Fibroblast of skin of right biceps (primary cell): ENCODE results near the gene HSD17B4.
"Not testable (repeated sequence)": the region's sequence is repeated elsewhere in the genome, so short reads cannot be mapped to it uniquely, and the experiment has no call there.

Experiments used
- DNase-seq: peaks from one replicate; pipeline ENCODE4 v3.0.0-alpha.2; 2013

HSD17B4 gene

DNA sequence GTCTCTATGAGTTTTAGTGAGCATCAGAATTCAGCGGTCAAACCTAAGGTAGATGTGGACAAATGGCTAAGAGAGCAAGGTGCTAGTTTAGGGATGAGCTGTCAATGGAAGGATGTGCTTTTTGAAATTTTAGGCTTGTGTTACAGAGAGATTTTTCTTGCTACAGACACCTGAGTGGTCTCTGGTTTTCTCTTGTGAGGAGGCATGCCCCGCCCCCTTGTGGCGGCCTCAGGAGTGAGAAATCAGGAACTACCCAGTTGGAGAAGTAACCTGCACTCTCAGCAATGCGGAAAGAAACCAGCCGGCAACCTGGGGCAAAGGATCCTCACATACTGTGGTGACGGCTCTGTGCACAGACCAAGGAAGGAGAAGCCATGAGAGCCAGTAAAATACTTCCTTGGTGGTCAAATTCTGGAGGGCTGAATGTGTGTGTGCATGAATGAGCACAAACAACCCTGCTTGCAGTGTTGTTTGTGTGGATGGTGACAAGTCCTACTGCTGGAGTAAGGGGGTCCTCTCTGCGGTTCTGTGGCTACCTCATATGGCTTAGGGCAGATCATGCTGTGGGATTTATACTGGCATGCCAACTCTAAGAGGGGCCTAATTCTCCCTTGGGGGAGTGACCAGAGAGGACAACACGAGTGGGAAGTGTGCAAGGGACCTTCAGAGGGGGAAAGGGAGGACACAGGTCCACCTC is 16.7 kb upstream of the HSD17B4 start:
- DNase-seq: peak; percentile 30

DNA sequence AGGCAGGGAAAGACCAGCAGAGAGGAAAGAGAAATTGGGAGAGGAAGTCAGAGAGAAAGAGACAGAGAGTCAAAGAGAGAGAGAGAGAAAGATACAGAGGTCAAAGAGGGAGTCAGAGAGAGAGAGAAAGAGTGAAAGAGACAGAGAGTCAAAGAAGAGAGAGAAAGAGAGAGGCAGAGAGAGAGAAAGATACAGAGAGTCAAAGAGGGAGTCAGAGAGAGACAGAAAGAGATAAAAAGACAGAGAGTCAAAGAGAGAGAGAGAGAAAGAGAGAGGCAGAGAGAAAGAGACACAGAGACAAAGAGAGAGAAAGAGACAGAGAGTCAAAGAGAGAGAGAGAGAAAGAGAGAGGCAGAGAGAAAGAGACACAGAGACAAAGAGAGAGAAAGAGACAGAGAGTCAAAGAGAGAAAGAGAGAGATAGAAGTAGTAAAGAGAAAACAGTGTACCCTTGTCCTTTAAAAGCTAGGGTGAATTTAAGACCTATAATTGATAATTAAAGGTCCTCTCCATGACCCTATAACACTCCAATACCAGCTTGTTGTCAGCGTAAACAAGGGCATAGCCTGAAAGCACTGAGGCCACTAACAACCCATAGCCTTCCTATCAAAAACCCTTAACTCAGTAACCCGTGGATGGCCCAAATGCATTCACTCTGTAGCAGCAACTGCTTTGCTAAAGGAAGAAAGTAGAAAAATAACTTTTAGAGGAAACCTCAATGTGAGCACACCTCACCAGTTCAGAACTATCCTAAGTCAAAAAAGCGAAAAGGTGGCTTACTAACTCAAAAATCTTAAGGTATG is 14.3 kb upstream of the HSD17B4 start:
- DNase-seq: not testable (repeated sequence)

DNA sequence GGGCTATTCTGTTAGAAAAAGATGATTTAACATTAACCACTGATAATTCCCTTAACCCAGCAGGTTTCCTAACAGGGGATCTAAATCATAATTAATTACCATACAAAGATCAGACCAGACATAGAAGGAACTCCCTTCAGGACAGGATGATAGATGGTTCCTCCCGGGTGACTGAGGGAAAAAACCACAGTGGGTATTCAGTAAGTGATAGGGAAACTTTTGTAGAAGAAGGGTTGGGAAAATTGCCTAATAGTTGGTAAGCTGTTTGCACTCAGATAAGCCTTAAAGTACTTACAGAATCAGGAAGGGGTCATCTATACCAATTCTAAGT is 13.7 kb upstream of the HSD17B4 start:
- not testable (repeated sequence) for DNase-seq

DNA sequence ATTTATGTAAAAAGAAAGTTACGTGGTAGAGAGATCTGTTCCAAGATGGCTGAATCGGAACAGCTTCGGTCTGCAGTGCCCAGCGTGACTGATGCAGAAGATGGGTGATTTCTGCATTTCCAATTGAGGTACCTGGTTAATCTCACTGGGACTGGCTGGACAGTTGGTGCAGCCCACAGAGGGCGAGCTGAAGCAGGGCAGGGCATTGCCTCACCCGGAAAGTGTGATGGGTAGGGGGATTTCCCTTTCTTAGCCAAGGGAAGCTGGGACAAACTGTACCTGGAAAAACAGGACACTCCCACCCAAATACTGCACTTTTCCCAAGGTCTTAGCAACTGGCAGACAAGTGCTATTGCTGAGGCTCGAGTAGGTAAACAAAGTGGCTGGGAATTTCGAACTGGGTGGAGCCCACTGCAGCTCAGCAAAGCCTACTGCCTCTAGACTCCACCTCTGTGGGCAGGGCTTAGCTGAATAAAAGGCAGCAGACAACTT is 13.1 kb upstream of the HSD17B4 start:
- no peak for DNase-seq

DNA sequence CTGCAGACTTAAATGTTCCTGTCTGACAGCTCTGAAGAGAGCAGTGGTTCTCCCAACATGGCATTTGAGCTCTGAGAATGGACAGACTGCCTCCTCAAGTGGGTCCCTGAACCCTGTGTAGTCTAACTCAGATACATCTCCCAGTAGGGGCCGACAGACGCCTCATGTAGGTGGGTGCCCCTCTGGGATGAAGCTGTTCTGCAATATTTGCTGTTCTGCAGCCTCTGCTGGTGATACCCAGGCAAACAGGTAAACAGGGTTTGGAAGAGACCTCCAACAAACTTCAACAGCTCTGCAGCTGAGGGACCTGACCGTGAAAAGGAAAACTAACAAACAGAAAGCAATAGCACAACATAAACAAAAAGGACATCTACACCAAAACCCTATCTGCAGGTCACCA is 12.7 kb upstream of the HSD17B4 start:
- DNase-seq: not testable (repeated sequence)

DNA sequence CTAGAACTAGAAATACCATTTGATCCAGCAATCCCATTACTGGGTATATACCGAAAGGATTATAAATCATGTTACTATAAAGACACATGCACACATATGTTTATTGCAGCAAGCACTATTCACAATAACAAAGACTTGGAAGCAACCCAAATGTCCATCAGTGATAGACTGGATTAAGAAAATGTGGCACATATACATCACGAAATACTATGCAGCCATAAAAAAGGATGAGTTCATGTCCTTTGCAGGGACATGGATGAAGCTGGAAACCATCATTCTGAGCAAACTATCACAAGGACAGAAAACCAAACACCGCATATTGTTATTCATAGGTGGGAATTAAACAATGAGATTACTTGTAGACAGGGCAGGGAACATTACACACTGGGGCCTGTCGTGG is 7.7 kb upstream of the HSD17B4 start:
- not testable (repeated sequence) for DNase-seq

DNA sequence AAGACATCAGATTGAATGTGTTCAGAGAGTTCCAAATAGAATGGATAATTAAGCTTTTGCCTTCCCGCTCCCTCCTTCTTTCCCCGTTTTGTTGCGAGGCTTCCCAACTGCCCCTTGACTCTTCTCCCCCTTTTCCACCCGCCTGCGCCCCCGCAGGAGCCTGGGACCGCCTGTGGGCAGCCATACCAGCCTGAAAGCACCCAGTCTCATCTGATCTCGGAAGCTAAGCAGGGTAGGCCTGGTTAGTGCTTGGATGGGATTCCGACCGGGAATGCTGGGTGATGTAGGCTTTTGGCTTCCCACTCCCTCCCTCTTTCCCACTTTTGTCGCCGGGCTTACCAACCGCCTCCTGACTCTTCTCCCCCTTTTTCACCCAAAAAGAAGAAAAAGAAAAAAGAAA is 6.8 kb upstream of the HSD17B4 start:
- DNase-seq: no peak

DNA sequence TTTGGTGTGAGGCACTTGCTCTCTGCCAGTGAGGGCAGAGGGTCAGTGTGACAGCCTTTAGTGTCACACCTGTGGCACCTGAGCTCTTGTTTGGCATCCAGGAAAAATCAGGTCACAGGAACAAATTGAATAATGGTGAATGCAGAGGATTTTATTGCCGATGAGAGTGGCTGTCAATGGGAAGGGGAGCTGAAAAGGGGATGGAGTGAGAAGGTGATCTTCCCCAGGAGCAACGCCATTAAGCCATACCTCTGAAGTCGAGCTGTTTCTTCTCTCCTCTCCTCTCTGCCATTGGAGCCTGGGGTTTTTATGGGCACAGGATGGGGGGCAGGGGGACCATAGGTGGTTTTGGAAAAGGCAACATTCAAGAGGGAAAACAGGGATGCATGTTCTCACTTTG is 2.4 kb upstream of the HSD17B4 start:
- DNase-seq: no peak

DNA sequence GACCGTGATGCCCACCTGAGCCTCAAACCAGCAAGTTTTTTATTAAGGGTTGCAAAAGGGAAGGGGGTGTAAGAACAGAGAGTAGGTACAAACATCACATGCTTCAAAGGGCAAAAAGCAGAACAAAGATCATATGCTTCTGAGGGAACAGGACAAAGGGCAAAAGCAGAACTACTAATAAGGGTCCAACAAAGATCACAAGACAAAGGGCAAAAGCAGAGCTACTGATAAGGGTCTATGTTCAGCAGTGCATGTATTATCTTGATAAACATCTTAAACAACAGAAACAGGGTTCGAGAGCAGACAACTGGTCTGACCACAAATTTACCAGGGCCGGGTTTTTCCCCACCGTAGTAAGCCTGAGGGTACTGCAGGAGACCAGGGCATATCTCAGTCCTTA is 1.7 kb upstream of the HSD17B4 start:
- DNase-seq: not testable (repeated sequence)

DNA sequence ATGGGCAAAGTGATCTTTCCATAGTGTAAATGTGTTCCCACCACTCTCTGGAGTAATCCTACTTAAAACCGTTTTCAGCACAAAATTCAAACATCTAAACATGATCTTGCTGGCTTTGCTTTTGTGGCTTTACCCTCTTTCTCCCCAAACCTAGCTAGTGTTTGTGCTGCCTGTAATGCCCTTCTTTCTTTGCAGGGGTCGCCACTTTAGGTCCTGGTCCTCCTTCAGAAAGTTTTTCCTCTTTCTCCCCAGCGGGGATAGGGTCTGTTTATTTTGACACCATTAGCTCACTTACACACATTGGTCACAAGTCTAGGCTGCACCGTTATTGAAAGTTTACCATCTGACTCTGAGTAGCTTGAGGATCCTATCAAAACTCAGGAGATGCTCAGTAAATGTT is 736 bp upstream of the HSD17B4 start:
- no peak for DNase-seq

DNA sequence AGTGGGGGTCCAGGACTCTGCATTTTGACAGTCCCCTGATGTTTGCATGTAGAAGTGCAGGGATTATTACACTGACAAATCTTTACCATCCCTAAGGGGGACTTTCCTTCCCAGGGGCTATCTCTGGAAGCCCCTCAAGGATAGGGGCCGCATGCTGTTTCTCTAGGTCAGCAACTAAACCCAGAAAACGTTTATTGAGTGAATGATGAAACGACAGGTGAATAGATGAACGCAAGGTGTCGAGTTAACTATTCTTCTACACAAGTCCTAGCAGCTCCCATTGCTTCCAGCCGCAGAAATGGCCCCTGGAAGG is 281 bp upstream of the HSD17B4 start:
- DNase-seq: no peak

DNA sequence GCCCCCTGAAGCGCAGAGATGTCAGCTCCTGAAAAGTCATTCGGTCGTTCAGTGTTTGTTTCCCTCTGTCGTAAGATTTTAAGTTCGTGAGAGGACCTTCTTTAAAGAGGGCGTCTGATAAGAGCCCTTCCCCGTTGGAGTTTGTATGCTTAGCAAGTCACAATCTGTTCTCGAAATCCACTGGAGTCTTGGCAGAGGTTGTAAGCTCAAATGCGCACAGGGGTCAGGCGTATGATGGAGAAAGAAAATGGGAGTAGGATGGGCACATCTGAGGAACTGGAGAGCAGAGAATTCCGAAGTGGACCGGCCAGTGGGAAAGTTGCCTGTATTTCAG is 710 bp downstream of the HSD17B4 start:
- no peak for DNase-seq

DNA sequence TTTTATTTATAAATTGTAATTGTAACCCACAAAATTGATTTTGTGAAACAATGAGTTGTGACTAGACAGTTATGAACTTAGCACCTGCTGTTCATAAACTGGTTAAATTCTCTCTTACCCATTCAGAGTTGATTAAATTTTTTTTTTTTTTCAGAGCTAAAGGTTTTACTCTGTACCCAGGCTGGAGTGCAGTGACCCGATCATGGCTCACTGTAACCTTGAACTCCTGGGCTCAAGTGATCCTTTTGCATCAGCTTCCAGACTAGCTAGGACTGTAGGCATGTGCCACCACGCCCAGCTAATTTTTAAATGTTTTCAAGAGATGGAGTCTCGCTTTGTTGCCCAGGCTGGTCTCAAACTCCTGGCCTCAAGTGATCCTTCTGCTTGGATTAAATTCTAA is 1.9 kb downstream of the HSD17B4 start:
- no peak for DNase-seq

DNA sequence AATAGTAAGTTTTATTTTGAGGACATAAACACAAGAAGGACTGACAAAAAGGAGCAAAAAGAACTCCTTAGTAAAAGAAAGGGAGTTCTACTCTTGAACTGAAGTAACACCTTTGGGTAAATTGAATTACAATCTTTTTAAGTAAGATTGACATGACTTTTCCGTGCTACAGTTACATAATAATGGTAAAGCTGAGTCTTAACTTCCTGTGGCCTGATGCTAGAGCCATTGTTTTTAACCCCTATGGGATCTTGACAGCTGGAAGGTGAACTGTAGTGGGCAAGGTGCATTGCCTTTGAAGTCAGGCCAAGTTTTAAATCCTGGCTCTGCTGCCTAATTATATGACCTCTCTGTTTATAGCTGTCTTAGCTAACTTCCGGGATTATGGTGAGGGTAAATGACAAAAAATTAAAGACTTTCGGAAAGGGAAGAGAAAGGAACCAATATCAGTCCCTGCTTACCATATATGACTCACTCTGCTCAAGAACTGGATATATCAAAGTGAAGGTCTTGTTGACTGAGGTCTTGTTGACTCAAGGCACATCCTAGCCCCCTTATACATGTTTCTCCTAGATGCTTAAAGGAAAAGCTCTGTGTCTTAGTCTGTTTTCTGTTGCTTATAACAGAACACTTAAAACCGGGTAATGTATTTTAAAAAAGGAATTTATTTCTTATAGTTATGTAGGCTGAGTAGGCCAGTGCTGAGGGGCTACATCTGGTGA is 6.8 kb downstream of the HSD17B4 start:
- no peak for DNase-seq

DNA sequence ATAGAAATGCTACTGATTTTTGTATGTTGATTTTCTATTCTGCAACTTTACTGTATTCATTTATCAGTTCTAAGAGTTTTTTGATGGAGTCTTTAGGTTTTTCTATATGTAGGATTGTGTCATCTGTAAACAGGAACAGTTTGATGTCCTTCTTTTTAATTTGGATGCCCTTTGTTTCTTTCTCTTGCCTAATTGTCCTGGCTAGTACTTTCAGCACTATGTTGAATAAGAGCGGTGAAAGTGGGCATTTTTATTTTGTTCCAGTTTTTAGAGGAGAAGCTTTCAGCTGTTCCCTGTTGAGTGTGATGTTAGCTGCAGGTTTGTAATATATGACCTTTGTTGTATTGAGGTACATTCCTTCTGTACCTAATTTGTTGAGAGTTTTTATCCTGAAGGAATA is 13.3 kb downstream of the HSD17B4 start:
- DNase-seq: no peak

DNA sequence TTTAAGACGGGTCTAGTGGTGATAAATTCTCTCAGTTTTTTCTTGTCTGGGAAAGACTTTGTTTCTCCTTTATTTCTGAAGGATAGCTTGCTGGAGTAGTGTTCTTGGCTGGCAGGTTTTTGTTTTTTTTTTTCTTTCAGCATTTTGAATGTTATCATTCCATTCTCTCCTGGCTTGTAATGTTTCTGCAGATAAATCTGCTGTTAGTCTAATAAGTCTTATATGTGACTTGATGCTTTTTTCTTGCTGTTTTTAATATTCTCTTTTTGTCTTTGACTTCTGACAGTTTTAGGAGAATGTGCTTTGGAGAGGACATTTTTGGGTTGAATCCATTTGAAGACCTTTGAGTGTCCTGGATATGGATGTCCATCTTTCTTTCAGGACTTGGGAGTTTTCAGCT is 16.0 kb downstream of the HSD17B4 start:
- DNase-seq: no peak

DNA sequence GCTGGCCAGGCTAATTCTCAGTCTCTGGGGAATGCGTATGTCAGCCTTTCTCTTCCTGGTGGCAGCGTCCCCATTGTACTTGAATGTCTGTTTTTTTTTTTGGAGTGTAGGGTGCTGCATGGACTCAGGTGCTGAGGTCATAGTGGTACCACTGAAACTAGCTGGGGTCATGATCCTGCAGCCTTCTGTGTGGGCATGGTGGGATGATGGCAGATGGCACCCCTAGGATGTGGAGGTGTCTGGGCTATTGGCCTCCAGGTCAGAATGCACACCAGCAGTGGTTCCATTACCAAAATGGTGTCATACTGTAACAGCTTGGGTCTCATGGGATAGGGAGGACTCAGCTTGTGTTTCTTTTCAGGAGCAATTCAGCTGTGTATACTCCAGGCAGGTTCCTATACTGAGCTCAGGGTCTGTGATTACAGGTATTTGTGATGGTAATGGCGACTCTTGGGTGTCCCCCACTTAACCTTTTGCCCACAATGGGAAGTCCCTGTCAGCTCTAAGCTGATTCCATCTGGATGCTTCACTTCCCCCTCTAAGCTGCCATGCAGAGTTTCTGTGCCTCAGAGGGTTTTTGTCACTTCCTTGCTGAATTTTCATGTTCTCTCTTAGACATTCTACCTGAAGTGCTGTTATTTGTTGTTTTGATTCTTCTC is 17.9 kb downstream of the HSD17B4 start:
- DNase-seq: no peak

DNA sequence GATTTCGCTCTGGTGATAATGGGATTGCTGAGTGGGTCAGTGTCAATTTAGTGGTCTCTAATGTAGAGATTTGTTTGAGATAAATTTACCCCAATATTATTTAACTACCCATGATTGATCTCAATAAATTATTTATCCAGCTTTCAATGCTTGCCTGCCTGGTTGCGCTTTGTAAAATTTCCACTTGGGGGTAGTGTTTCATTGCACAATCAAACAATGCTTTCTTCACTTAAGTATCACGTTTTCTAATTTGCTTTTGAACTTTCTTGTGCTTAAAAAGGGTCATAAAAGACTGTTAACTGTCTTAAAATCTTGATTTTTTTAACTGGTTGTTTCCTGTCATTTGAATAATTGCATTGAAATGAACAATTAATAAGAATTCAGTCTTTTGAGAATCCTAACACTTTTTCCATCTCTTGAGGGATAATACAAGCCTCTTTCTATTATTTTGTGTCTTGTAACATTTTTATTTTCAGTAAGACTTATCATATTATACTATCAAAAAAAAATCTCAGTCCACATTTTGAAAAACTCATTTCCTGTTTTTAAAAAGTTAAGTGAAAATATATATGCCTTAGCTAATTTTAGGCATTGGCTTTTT is 18.7 kb downstream of the HSD17B4 start:
- peak; percentile 31 for DNase-seq

DNA sequence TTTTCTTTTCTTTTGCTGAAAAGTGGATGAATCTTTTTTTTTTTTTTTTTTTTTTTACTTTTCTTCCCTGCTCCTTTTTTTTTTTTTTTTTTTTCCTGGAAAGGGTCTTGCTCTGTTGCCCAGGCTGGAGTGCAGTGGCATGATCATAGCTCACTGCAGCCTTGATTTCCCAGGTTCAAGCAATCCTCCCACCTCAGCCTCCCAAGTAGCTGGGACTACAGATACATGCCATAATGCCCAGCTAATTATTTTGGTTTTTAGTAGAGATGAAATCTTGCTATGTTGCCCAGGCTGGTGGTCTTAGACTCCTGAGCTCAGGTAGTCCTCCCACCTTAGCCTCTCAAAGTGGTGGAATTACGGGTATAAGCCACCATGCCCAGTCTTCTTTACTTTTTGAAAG is 20.9 kb downstream of the HSD17B4 start:
- DNase-seq: no peak

DNA sequence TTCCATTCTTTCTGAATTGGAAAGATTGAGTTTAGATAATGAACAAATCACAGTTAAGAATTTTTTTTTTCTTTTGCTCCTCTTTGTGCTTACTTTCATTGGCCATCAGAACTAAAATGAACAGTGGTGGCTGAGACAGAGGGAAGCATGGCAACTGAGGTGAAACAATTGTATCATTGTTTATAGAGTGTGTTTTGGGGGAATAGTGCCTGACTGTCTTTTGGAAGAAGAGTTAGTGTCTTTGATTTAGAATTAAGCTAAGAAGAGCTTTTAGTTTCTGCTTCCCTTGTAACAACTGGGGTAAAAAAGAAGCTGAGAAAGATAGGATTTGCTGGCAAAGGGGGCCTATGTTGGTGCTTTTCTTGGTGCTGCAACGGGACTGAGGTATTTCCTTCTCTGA is 24.0 kb downstream of the HSD17B4 start:
- DNase-seq: no peak

DNA sequence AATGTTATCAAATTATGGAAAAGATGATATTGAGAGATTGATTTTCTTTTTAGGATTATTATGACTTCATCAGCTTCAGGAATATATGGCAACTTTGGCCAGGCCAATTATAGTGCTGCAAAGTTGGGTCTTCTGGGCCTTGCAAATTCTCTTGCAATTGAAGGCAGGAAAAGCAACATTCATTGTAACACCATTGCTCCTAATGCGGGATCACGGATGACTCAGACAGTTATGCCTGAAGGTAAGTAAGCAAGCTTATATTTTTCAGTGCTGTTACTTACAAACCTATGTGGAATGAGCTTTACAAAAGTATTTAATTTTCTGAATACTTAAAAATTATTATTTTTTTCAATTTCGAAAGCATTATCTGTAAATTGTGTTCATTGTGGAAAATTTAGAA is 26.5 kb downstream of the HSD17B4 start:
- DNase-seq: no peak

DNA sequence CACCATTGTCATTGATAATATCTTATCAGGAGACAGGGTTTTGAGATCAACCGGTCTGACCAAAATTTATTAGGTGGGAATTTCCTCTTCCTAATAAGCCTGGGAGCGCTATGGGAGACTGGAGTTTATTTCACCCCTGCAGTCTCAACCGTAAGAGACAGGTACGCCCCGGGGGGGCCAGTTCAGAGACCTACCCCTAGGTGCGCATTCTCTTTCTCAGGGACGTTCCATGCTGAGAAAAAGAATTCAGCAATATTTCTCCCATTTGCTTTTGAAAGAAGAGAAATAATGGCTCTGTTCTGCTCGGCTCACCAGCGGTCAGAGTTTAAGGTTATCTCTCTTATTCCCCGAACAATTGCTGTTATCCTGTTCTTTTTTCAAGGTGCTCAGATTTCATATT is 28.3 kb downstream of the HSD17B4 start:
- DNase-seq: not testable (repeated sequence)

DNA sequence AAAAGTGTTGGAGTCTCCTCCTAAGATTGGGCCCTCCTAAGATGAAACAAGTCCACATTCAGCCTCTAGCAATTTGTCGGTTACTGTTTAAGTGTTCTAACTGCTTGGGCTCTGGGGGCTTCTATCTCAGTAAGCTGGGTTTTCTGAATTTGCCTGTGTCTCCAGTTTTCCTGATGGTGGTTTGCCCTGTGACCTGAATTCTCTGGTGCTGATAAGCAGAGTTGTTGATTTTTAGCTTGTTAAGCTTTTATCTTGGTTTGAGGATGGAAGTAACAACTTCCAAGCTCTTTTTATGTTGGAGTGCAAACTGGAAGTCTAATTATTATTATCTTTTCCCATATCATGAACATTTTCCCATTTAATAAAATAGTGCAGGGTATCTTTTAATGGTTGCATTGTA is 30.9 kb downstream of the HSD17B4 start:
- no peak for DNase-seq
